WTC11 (cell line): ENCODE results near the gene RPS27. TPM values are rescaled to one million over a fixed set of nuclear protein-coding genes. Genes with fewer than 3 reads are reported as not detected.

ENCODE experiments used
- ATAC-seq: fragments of 200-7000 bp; cut with Tn5 transposase; 2 replicates; pipeline ENCODE4 v1.10.0; 2021; ENCODE audit warnings: mild to moderate bottlenecking, moderate library complexity
- CTCF ChIA-PET: fragments of 300-600 bp; sonication (Branson Sonifier 250); formaldehyde crosslinking; loops from one replicate; lab custom pipeline; 2021; ENCODE audit warnings: antibody characterized with exemption; lab: Charles Lee
- POLR2A ChIA-PET: fragments of 350-600 bp; sonication (Branson Sonifier 250); formaldehyde crosslinking; loops from one replicate; lab custom pipeline; 2021; ENCODE audit warnings: antibody characterized with exemption; lab: Charles Lee
- DNase-seq: peaks from one replicate; pipeline ENCODE4 v3.0.0; 2021; ENCODE audit warnings: low spot score
- H3K27ac Mint-ChIP-seq: 2 replicates; pipeline ENCODE4 v1.8.0; 2021; ENCODE audit warnings: mixed read lengths
- H3K27me3 Mint-ChIP-seq: 2 replicates; pipeline ENCODE4 v1.8.0; 2021; ENCODE audit warnings: low read depth, mild to moderate bottlenecking, moderate library complexity, mixed read lengths
- H3K36me3 Mint-ChIP-seq: 2 replicates; pipeline ENCODE4 v1.8.0; 2021; ENCODE audit warnings: mixed read lengths
- H3K4me1 Mint-ChIP-seq: 2 replicates; pipeline ENCODE4 v1.8.0; 2022; ENCODE audit warnings: mixed read lengths
- H3K4me3 Mint-ChIP-seq: 2 replicates; pipeline ENCODE4 v1.8.0; 2021; ENCODE audit warnings: mild to moderate bottlenecking, moderate library complexity, mixed read lengths
- H3K9me3 Mint-ChIP-seq: 2 replicates; pipeline ENCODE4 v1.8.0; 2021; ENCODE audit warnings: mixed read lengths
- CREM ChIP-seq: sonication (generic); formaldehyde crosslinking; IDR thresholded peaks from 2 replicates; pipeline ENCODE4 v1.8.1; 2022; ENCODE audit warnings: mild to moderate bottlenecking, missing genetic modification reagents, moderate library complexity
- FOXP1 ChIP-seq: sonication (generic); formaldehyde crosslinking; IDR thresholded peaks from 2 replicates; pipeline ENCODE4 v1.8.0; 2022; ENCODE audit warnings: missing genetic modification reagents, mild to moderate bottlenecking, moderate library complexity, borderline replicate concordance
- GABPB1 ChIP-seq: sonication (generic); formaldehyde crosslinking; IDR thresholded peaks from 2 replicates; pipeline ENCODE4 v1.8.1; 2023; ENCODE audit warnings: mild to moderate bottlenecking, missing genetic modification reagents
- JAZF1 ChIP-seq: fragments of 250-450 bp; sonication (Bioruptor Pico); IDR thresholded peaks from 2 replicates; pipeline ENCODE4 v1.9.0; 2021; ENCODE audit warnings: moderate library complexity, mild to moderate bottlenecking, inconsistent platforms
- SMAD3 ChIP-seq: sonication (generic); formaldehyde crosslinking; IDR thresholded peaks from 2 replicates; pipeline ENCODE4 v1.8.0; 2022; ENCODE audit warnings: missing genetic modification reagents, mild to moderate bottlenecking, borderline replicate concordance
- TEAD1 ChIP-seq: sonication (generic); formaldehyde crosslinking; IDR thresholded peaks from 2 replicates; pipeline ENCODE4 v1.8.0; 2022; ENCODE audit warnings: mild to moderate bottlenecking, missing genetic modification reagents
- TEAD4 ChIP-seq: sonication (generic); formaldehyde crosslinking; IDR thresholded peaks from 2 replicates; pipeline ENCODE4 v1.8.0; 2022; ENCODE audit warnings: mild to moderate bottlenecking, missing genetic modification reagents
- ZNF138 ChIP-seq: sonication (generic); formaldehyde crosslinking; conservative IDR thresholded peaks from 2 replicates; pipeline ENCODE4 v1.8.1; 2022; ENCODE audit warnings: mild to moderate bottlenecking, moderate library complexity, missing genetic modification reagents
- ZNF317 ChIP-seq: sonication (generic); formaldehyde crosslinking; IDR thresholded peaks from 2 replicates; pipeline ENCODE4 v1.8.1; 2023; ENCODE audit warnings: low read depth, mild to moderate bottlenecking, moderate library complexity, missing genetic modification reagents, borderline replicate concordance
- total RNA-seq: library from RNA; stranded (reverse); gene quantifications from 3 replicates; pipeline ENCODE4 v1.2.3, GENCODE V29; 2021
- TF ChIP-seq, protein P1 (sequence below): sonication (generic); formaldehyde crosslinking; IDR thresholded peaks from 2 replicates; pipeline ENCODE4 v1.8.1; 2023; ENCODE audit warnings: mild to moderate bottlenecking, missing genetic modification reagents
- TF ChIP-seq, protein P2 (sequence below): sonication (generic); formaldehyde crosslinking; IDR thresholded peaks from 2 replicates; pipeline ENCODE4 v1.8.0; 2022; ENCODE audit warnings: mild to moderate bottlenecking, missing genetic modification reagents
- TF ChIP-seq, protein P3 (sequence below): sonication (generic); formaldehyde crosslinking; IDR thresholded peaks from 2 replicates; pipeline ENCODE4 v1.8.1; 2023; ENCODE audit warnings: mild to moderate bottlenecking, missing genetic modification reagents, moderate library complexity
- TF ChIP-seq, protein P4 (sequence below): fragments of 250-450 bp; sonication (Bioruptor Pico); IDR thresholded peaks from 2 replicates; pipeline ENCODE4 v1.8.0; 2021; ENCODE audit warnings: mild to moderate bottlenecking
- TF ChIP-seq, protein P5 (sequence below): sonication (generic); formaldehyde crosslinking; IDR thresholded peaks from 2 replicates; pipeline ENCODE4 v1.8.1; 2023; ENCODE audit warnings: mild to moderate bottlenecking, missing genetic modification reagents
- TF ChIP-seq, protein P6 (sequence below): sonication (generic); formaldehyde crosslinking; IDR thresholded peaks from 2 replicates; pipeline ENCODE4 v1.8.0; 2023; ENCODE audit warnings: missing genetic modification reagents, mild to moderate bottlenecking, borderline replicate concordance
- TF ChIP-seq, protein P7 (sequence below): sonication (generic); formaldehyde crosslinking; IDR thresholded peaks from 2 replicates; pipeline ENCODE4 v1.8.1; 2023; ENCODE audit warnings: mild to moderate bottlenecking, missing genetic modification reagents, borderline replicate concordance
- TF ChIP-seq, protein P8 (sequence below): sonication (generic); formaldehyde crosslinking; IDR thresholded peaks from 2 replicates; pipeline ENCODE4 v1.8.0; 2023; ENCODE audit warnings: mild to moderate bottlenecking, missing genetic modification reagents
- TF ChIP-seq, protein P9 (sequence below): fragments of 250-450 bp; sonication (Bioruptor Pico); IDR thresholded peaks from 2 replicates; pipeline ENCODE4 v1.9.0; 2021; ENCODE audit warnings: mild to moderate bottlenecking

The RPS27 gene
- total RNA-seq, 1 experiment from 2014 or later = 2,141 TPM

DNA sequence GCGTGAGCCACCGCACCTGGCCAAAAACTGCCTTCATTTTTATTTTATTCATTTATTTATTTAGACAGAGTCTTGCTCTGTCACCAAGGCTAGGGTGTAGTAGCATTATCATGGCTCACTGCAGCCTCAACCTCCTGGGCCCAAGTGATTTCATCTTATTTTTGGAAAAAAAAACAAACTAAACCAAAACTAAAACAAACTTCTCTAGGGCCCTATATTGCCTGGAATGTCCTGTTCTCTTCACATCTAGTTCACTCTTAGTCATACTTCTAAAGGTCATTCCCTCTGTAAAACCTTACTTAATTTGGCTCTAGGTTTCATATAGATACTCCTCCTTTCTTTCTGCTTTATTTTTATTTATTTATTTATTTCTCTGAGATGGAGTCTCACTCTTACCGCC lies 15.6 kb downstream of the RPS27 start:
- ATAC-seq = no peak
- DNase-seq = no peak
- Mint-ChIP-seq H3K27ac (no peak overlapping the region), H3K27me3 (no peaks in the 10 kb centered on the region), H3K4me3 (no peak overlapping the region), H3K9me3 (no peaks in the 10 kb centered on the region), H3K36me3 (no peaks in the 10 kb centered on the region), H3K4me1 (no peaks in the 10 kb centered on the region)
- CTCF ChIA-PET = no interaction called here
- POLR2A ChIA-PET = no interaction called here
- TF ChIP-seq, protein P1, sequence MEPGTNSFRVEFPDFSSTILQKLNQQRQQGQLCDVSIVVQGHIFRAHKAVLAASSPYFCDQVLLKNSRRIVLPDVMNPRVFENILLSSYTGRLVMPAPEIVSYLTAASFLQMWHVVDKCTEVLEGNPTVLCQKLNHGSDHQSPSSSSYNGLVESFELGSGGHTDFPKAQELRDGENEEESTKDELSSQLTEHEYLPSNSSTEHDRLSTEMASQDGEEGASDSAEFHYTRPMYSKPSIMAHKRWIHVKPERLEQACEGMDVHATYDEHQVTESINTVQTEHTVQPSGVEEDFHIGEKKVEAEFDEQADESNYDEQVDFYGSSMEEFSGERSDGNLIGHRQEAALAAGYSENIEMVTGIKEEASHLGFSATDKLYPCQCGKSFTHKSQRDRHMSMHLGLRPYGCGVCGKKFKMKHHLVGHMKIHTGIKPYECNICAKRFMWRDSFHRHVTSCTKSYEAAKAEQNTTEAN (CRISPR knock-in tag) = no peak
- TF ChIP-seq, protein P2, sequence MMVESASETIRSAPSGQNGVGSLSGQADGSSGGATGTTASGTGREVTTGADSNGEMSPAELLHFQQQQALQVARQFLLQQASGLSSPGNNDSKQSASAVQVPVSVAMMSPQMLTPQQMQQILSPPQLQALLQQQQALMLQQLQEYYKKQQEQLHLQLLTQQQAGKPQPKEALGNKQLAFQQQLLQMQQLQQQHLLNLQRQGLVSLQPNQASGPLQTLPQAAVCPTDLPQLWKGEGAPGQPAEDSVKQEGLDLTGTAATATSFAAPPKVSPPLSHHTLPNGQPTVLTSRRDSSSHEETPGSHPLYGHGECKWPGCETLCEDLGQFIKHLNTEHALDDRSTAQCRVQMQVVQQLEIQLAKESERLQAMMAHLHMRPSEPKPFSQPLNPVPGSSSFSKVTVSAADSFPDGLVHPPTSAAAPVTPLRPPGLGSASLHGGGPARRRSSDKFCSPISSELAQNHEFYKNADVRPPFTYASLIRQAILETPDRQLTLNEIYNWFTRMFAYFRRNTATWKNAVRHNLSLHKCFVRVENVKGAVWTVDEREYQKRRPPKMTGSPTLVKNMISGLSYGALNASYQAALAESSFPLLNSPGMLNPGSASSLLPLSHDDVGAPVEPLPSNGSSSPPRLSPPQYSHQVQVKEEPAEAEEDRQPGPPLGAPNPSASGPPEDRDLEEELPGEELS (CRISPR knock-in tag) = no peak
- no peak for TF ChIP-seq JAZF1
- no peak for TF ChIP-seq SMAD3 (CRISPR knock-in tag)
- TF ChIP-seq, protein P3, sequence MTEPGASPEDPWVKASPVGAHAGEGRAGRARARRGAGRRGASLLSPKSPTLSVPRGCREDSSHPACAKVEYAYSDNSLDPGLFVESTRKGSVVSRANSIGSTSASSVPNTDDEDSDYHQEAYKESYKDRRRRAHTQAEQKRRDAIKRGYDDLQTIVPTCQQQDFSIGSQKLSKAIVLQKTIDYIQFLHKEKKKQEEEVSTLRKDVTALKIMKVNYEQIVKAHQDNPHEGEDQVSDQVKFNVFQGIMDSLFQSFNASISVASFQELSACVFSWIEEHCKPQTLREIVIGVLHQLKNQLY (CRISPR knock-in tag) = no peak
- TF ChIP-seq, protein P4, sequence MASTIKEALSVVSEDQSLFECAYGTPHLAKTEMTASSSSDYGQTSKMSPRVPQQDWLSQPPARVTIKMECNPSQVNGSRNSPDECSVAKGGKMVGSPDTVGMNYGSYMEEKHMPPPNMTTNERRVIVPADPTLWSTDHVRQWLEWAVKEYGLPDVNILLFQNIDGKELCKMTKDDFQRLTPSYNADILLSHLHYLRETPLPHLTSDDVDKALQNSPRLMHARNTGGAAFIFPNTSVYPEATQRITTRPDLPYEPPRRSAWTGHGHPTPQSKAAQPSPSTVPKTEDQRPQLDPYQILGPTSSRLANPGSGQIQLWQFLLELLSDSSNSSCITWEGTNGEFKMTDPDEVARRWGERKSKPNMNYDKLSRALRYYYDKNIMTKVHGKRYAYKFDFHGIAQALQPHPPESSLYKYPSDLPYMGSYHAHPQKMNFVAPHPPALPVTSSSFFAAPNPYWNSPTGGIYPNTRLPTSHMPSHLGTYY (CRISPR knock-in tag) = no peak
- TF ChIP-seq GABPB1 = no peak
- TF ChIP-seq, protein P5, sequence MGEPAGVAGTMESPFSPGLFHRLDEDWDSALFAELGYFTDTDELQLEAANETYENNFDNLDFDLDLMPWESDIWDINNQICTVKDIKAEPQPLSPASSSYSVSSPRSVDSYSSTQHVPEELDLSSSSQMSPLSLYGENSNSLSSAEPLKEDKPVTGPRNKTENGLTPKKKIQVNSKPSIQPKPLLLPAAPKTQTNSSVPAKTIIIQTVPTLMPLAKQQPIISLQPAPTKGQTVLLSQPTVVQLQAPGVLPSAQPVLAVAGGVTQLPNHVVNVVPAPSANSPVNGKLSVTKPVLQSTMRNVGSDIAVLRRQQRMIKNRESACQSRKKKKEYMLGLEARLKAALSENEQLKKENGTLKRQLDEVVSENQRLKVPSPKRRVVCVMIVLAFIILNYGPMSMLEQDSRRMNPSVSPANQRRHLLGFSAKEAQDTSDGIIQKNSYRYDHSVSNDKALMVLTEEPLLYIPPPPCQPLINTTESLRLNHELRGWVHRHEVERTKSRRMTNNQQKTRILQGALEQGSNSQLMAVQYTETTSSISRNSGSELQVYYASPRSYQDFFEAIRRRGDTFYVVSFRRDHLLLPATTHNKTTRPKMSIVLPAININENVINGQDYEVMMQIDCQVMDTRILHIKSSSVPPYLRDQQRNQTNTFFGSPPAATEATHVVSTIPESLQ (CRISPR knock-in tag) = no peak
- no peak for TF ChIP-seq ZNF138 (CRISPR knock-in tag)
- TF ChIP-seq, protein P6, sequence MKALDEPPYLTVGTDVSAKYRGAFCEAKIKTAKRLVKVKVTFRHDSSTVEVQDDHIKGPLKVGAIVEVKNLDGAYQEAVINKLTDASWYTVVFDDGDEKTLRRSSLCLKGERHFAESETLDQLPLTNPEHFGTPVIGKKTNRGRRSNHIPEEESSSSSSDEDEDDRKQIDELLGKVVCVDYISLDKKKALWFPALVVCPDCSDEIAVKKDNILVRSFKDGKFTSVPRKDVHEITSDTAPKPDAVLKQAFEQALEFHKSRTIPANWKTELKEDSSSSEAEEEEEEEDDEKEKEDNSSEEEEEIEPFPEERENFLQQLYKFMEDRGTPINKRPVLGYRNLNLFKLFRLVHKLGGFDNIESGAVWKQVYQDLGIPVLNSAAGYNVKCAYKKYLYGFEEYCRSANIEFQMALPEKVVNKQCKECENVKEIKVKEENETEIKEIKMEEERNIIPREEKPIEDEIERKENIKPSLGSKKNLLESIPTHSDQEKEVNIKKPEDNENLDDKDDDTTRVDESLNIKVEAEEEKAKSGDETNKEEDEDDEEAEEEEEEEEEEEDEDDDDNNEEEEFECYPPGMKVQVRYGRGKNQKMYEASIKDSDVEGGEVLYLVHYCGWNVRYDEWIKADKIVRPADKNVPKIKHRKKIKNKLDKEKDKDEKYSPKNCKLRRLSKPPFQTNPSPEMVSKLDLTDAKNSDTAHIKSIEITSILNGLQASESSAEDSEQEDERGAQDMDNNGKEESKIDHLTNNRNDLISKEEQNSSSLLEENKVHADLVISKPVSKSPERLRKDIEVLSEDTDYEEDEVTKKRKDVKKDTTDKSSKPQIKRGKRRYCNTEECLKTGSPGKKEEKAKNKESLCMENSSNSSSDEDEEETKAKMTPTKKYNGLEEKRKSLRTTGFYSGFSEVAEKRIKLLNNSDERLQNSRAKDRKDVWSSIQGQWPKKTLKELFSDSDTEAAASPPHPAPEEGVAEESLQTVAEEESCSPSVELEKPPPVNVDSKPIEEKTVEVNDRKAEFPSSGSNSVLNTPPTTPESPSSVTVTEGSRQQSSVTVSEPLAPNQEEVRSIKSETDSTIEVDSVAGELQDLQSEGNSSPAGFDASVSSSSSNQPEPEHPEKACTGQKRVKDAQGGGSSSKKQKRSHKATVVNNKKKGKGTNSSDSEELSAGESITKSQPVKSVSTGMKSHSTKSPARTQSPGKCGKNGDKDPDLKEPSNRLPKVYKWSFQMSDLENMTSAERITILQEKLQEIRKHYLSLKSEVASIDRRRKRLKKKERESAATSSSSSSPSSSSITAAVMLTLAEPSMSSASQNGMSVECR (CRISPR knock-in tag) = no peak
- no peak for TF ChIP-seq TEAD1 (CRISPR knock-in tag)
- TF ChIP-seq, protein P7, sequence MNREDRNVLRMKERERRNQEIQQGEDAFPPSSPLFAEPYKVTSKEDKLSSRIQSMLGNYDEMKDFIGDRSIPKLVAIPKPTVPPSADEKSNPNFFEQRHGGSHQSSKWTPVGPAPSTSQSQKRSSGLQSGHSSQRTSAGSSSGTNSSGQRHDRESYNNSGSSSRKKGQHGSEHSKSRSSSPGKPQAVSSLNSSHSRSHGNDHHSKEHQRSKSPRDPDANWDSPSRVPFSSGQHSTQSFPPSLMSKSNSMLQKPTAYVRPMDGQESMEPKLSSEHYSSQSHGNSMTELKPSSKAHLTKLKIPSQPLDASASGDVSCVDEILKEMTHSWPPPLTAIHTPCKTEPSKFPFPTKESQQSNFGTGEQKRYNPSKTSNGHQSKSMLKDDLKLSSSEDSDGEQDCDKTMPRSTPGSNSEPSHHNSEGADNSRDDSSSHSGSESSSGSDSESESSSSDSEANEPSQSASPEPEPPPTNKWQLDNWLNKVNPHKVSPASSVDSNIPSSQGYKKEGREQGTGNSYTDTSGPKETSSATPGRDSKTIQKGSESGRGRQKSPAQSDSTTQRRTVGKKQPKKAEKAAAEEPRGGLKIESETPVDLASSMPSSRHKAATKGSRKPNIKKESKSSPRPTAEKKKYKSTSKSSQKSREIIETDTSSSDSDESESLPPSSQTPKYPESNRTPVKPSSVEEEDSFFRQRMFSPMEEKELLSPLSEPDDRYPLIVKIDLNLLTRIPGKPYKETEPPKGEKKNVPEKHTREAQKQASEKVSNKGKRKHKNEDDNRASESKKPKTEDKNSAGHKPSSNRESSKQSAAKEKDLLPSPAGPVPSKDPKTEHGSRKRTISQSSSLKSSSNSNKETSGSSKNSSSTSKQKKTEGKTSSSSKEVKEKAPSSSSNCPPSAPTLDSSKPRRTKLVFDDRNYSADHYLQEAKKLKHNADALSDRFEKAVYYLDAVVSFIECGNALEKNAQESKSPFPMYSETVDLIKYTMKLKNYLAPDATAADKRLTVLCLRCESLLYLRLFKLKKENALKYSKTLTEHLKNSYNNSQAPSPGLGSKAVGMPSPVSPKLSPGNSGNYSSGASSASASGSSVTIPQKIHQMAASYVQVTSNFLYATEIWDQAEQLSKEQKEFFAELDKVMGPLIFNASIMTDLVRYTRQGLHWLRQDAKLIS = no peak
- TF ChIP-seq TEAD4 (CRISPR knock-in tag) = no peak
- TF ChIP-seq, protein P8, sequence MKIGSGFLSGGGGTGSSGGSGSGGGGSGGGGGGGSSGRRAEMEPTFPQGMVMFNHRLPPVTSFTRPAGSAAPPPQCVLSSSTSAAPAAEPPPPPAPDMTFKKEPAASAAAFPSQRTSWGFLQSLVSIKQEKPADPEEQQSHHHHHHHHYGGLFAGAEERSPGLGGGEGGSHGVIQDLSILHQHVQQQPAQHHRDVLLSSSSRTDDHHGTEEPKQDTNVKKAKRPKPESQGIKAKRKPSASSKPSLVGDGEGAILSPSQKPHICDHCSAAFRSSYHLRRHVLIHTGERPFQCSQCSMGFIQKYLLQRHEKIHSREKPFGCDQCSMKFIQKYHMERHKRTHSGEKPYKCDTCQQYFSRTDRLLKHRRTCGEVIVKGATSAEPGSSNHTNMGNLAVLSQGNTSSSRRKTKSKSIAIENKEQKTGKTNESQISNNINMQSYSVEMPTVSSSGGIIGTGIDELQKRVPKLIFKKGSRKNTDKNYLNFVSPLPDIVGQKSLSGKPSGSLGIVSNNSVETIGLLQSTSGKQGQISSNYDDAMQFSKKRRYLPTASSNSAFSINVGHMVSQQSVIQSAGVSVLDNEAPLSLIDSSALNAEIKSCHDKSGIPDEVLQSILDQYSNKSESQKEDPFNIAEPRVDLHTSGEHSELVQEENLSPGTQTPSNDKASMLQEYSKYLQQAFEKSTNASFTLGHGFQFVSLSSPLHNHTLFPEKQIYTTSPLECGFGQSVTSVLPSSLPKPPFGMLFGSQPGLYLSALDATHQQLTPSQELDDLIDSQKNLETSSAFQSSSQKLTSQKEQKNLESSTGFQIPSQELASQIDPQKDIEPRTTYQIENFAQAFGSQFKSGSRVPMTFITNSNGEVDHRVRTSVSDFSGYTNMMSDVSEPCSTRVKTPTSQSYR (CRISPR knock-in tag) = no peak
- TF ChIP-seq, protein P9, sequence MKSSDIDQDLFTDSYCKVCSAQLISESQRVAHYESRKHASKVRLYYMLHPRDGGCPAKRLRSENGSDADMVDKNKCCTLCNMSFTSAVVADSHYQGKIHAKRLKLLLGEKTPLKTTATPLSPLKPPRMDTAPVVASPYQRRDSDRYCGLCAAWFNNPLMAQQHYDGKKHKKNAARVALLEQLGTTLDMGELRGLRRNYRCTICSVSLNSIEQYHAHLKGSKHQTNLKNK (CRISPR knock-in tag) = no peak
- no peak for TF ChIP-seq CREM
- no peak for TF ChIP-seq FOXP1
- no peak for TF ChIP-seq ZNF317
